ENCODE data around the gene CCNC.

Gene CCNC

GRCh38 chr6:99575544-99576227, 7.2 kb upstream of the CCNC start:
- Histone ChIP-seq H3K9me3 (ENCODE audit: severe bottlenecking) (no peaks in the 10 kb centered on the region), H3K4me3 (ENCODE audit: severe bottlenecking) (no peak overlapping the region), H3K27ac (ENCODE audit: poor library complexity, severe bottlenecking) (no peak overlapping the region), H3K36me3 (ENCODE audit: low read depth) (no peaks in the 10 kb centered on the region), H3K4me1 (ENCODE audit: insufficient read depth, poor library complexity, severe bottlenecking) (no peaks in the 10 kb centered on the region), H3K27me3 (ENCODE audit: insufficient read depth, poor library complexity, severe bottlenecking) (no peaks in the 10 kb centered on the region)
- no peak for ATAC-seq (ENCODE audit: low read depth)
- no peak for DNase-seq (ENCODE audit: low spot score)
- TF ChIP-seq CTCF (IDR thresholded peaks at IDR 0.05; ENCODE audit: poor library complexity, severe bottlenecking): no peak

GRCh38 chr6:99573980-99574617, 5.6 kb upstream of the CCNC start:
- H3K27ac ChIP-seq (ENCODE audit: poor library complexity, severe bottlenecking): no peak overlapping the region
- ATAC-seq (ENCODE audit: low read depth): no peak
- no peak for DNase-seq (ENCODE audit: low spot score)
- no peak for TF ChIP-seq CTCF (IDR thresholded peaks at IDR 0.05; ENCODE audit: poor library complexity, severe bottlenecking)
- no peak overlapping the region for H3K4me3 ChIP-seq (ENCODE audit: severe bottlenecking)
- H3K36me3 ChIP-seq (ENCODE audit: low read depth): no peaks in the 10 kb centered on the region
- no peaks in the 10 kb centered on the region for H3K9me3 ChIP-seq (ENCODE audit: severe bottlenecking)
- H3K27me3 ChIP-seq (ENCODE audit: insufficient read depth, poor library complexity, severe bottlenecking): no peaks in the 10 kb centered on the region
- H3K4me1 ChIP-seq (ENCODE audit: insufficient read depth, poor library complexity, severe bottlenecking): no peaks in the 10 kb centered on the region

- Histone ChIP-seq H3K27me3 (ENCODE audit: insufficient read depth, poor library complexity, severe bottlenecking) (no peaks in the 10 kb centered on the region), H3K36me3 (ENCODE audit: low read depth) (peaks cover 80% of the 10 kb centered on the region), H3K4me3 (ENCODE audit: severe bottlenecking) (no peak overlapping the region), H3K4me1 (ENCODE audit: insufficient read depth, poor library complexity, severe bottlenecking) (peaks cover 29% of the 10 kb centered on the region), H3K27ac (ENCODE audit: poor library complexity, severe bottlenecking) (no peak overlapping the region), H3K9me3 (ENCODE audit: severe bottlenecking) (no peaks in the 10 kb centered on the region)
- ATAC-seq (ENCODE audit: low read depth) (no peak), DNase-seq (ENCODE audit: low spot score) (no peak)
- TF ChIP-seq CTCF (IDR thresholded peaks at IDR 0.05; ENCODE audit: poor library complexity, severe bottlenecking): no peak
Measured at GRCh38 chr6:99563056-99563723, 5.3 kb downstream of the CCNC start.

GRCh38 chr6:99560668-99561067, 7.8 kb downstream of the CCNC start:
- H3K9me3 ChIP-seq (ENCODE audit: severe bottlenecking): no peaks in the 10 kb centered on the region
- no peaks in the 10 kb centered on the region for H3K27me3 ChIP-seq (ENCODE audit: insufficient read depth, poor library complexity, severe bottlenecking)
- H3K27ac ChIP-seq (ENCODE audit: poor library complexity, severe bottlenecking): no peak overlapping the region
- no peak for TF ChIP-seq CTCF (IDR thresholded peaks at IDR 0.05; ENCODE audit: poor library complexity, severe bottlenecking)
- peaks cover 10% of the 10 kb centered on the region for H3K4me1 ChIP-seq (ENCODE audit: insufficient read depth, poor library complexity, severe bottlenecking)
- H3K36me3 ChIP-seq (ENCODE audit: low read depth): peaks cover 90% of the 10 kb centered on the region
- ATAC-seq (ENCODE audit: low read depth) (no peak), DNase-seq (ENCODE audit: low spot score) (no peak)
- no peak overlapping the region for H3K4me3 ChIP-seq (ENCODE audit: severe bottlenecking)
